MM.1S (cell line): ENCODE data around the gene METTL21C.

Source experiments
- DNase-seq: peaks from one replicate; pipeline ENCODE4 v3.0.0-alpha.2; 2015
- H2AFZ ChIP-seq: fragments of 300-600 bp; sonication (generic); 2 replicates; pipeline ENCODE4 v1.6.0; 2016; ENCODE audit warnings: antibody characterized with exemption, low read length
- H3F3A ChIP-seq: fragments of 300-600 bp; sonication (generic); 2 replicates; pipeline ENCODE4 v1.6.1; 2016; ENCODE audit warnings: mild to moderate bottlenecking, antibody characterized with exemption, low read length, moderate library complexity, mixed read lengths; ENCODE audit not compliant: insufficient read depth
- H3K27ac ChIP-seq: fragments of 300-600 bp; sonication (generic); 2 replicates; pipeline ENCODE4 v1.5.1; 2016; ENCODE audit warnings: mild to moderate bottlenecking, low read length
- H3K27me3 ChIP-seq: fragments of 300-600 bp; sonication (generic); replicated peaks from 2 replicates; pipeline ENCODE4 v1.6.0; 2016; ENCODE audit warnings: low read length; ENCODE audit not compliant: insufficient read depth
- H3K36me3 ChIP-seq: fragments of 300-600 bp; sonication (generic); replicated peaks from 2 replicates; pipeline ENCODE4 v1.6.1; 2016; ENCODE audit warnings: mild to moderate bottlenecking, low read length, mixed read lengths; ENCODE audit not compliant: insufficient read depth
- H3K4me1 ChIP-seq: fragments of 300-600 bp; sonication (generic); 2 replicates; pipeline ENCODE4 v1.6.1; 2016; ENCODE audit warnings: low read length, mixed read lengths
- H3K4me2 ChIP-seq: fragments of 300-600 bp; sonication (generic); 2 replicates; pipeline ENCODE4 v1.6.0; 2016; ENCODE audit warnings: low read depth, low read length
- H3K4me3 ChIP-seq: fragments of 300-600 bp; sonication (generic); 2 replicates; pipeline ENCODE4 v1.5.1; 2016; ENCODE audit warnings: low read length, mixed read lengths
- H3K79me2 ChIP-seq: fragments of 300-600 bp; sonication (generic); 2 replicates; pipeline ENCODE4 v1.6.1; 2016; ENCODE audit warnings: mixed run types, low read length, mixed read lengths
- H3K9ac ChIP-seq: fragments of 300-600 bp; sonication (generic); 2 replicates; pipeline ENCODE4 v1.6.1; 2016; ENCODE audit warnings: low read length, mixed read lengths
- H3K9me2 ChIP-seq: fragments of 300-600 bp; sonication (generic); replicated peaks from 2 replicates; pipeline ENCODE4 v1.6.1; 2016; ENCODE audit warnings: mild to moderate bottlenecking, low read length, mixed read lengths; ENCODE audit not compliant: insufficient read depth
- H3K9me3 ChIP-seq: fragments of 300-600 bp; sonication (generic); replicated peaks from 2 replicates; pipeline ENCODE4 v1.6.1; 2016; ENCODE audit warnings: mild to moderate bottlenecking, low read length, mixed read lengths; ENCODE audit not compliant: insufficient read depth
- H4K20me1 ChIP-seq: fragments of 300-600 bp; sonication (generic); 2 replicates; pipeline ENCODE4 v1.6.1; 2016; ENCODE audit warnings: mild to moderate bottlenecking, low read length, moderate library complexity, mixed read lengths; ENCODE audit not compliant: insufficient read depth
- EZH2 ChIP-seq: fragments of 300-600 bp; sonication (generic); optimal IDR thresholded peaks from 2 replicates; pipeline ENCODE3; 2017; ENCODE audit warnings: low read depth, mild to moderate bottlenecking, antibody characterized with exemption, low read length, mixed read lengths
- EZH2phosphoT487 ChIP-seq: fragments of 300-600 bp; sonication (generic); IDR thresholded peaks from 2 replicates; pipeline ENCODE4 v1.6.1; 2018; ENCODE audit warnings: antibody characterized with exemption, low read length
- TF ChIP-seq, protein P1 (sequence below): fragments of 300-600 bp; sonication (generic); IDR thresholded peaks from 2 replicates; pipeline ENCODE4 v1.5.1; 2016; ENCODE audit warnings: antibody characterized with exemption, low read length, mixed read lengths

The METTL21C gene

GRCh38 chr13:102703726-102704035 is 8.8 kb upstream of the METTL21C start:
- no peak for DNase-seq
- Histone ChIP-seq H3K4me2 (no peak overlapping the region), H3K9me2 (no peaks in the 10 kb centered on the region), H3K9ac (no peak overlapping the region), H3K4me1 (no peaks in the 10 kb centered on the region), H3K36me3 (no peaks in the 10 kb centered on the region), H3K9me3 (no peaks in the 10 kb centered on the region), H3K4me3 (no peak overlapping the region), H3F3A (no peaks in the 10 kb centered on the region), H3K27ac (no peak overlapping the region), H3K79me2 (no peaks in the 10 kb centered on the region), H3K27me3 (no peaks in the 10 kb centered on the region), H2AFZ (no peak overlapping the region), H4K20me1 (no peaks in the 10 kb centered on the region)
- no peak for TF ChIP-seq EZH2phosphoT487
- no peak for TF ChIP-seq EZH2
- TF ChIP-seq, protein P1, sequence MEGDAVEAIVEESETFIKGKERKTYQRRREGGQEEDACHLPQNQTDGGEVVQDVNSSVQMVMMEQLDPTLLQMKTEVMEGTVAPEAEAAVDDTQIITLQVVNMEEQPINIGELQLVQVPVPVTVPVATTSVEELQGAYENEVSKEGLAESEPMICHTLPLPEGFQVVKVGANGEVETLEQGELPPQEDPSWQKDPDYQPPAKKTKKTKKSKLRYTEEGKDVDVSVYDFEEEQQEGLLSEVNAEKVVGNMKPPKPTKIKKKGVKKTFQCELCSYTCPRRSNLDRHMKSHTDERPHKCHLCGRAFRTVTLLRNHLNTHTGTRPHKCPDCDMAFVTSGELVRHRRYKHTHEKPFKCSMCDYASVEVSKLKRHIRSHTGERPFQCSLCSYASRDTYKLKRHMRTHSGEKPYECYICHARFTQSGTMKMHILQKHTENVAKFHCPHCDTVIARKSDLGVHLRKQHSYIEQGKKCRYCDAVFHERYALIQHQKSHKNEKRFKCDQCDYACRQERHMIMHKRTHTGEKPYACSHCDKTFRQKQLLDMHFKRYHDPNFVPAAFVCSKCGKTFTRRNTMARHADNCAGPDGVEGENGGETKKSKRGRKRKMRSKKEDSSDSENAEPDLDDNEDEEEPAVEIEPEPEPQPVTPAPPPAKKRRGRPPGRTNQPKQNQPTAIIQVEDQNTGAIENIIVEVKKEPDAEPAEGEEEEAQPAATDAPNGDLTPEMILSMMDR = no peak

DNA sequence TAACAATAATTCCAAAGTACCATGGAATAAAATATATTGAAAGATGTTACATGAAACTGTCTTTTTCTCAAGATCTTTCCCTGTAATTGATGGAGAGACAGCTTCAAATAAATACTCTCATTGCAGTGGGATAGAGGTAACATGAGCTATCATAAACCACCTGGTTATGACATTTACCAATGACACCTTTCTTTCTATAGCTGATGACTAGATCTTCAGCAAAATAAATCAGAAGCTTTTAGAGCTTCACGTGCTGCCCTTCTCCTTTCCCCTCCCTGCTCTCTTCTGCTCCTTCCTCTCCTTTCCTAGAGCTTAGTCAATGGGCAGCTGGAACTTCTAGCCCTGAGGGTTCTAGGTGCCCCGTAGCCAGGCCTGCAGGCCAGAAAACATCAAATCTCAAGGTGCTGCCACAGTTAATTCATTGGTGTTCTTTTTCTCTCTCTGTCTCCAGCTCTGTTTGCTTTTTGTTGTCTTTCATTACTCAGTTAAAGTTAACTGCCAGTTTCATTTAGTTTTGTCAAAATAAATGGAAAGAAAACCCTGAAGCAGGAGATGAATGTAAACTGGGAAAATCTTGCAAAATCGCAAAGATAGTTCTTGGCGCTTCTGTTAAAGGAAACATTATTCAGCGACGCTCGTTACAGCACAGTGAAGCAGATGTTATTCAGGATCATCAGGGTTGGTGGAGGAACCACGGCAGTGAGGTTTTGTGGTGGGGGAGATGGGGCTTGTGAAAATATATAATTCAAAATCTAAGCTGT is 8.3 kb upstream of the METTL21C start:
- H3K9me3 ChIP-seq = no peaks in the 10 kb centered on the region
- no peaks in the 10 kb centered on the region for H3K27me3 ChIP-seq
- H3K79me2 ChIP-seq = no peaks in the 10 kb centered on the region
- H4K20me1 ChIP-seq = no peaks in the 10 kb centered on the region
- H3K27ac ChIP-seq = no peak overlapping the region
- TF ChIP-seq EZH2phosphoT487 (no peak), EZH2 (no peak)
- TF ChIP-seq, protein P1 = no peak
- H3K4me1 ChIP-seq = no peaks in the 10 kb centered on the region
- H3K36me3 ChIP-seq = no peaks in the 10 kb centered on the region
- H3F3A ChIP-seq = no peaks in the 10 kb centered on the region
- no peak overlapping the region for H3K4me2 ChIP-seq
- H3K4me3 ChIP-seq = no peak overlapping the region
- no peak overlapping the region for H2AFZ ChIP-seq
- no peak overlapping the region for H3K9ac ChIP-seq
- H3K9me2 ChIP-seq = no peaks in the 10 kb centered on the region
- no peak for DNase-seq

DNA sequence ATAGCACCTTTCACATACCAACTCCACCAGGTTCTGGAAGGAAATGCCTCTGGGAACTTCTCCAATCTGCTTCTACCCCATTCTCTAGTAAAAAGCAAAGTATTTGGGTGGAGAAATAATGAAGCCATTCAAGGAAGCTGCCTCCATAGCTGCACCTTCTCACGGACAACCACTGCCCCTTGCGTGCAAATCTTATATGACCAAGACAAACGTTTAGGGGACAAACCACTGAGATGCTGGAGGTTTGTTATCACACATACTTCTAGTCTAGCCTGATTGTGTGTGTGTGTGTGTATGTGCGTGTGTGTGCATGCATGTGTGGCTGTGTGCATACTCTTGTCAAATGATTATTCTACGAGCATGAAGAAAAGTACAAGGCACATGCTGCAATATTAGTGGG is 6.5 kb upstream of the METTL21C start:
- Histone ChIP-seq H3K36me3 (no peaks in the 10 kb centered on the region), H3K4me3 (no peak overlapping the region), H3K9me3 (no peaks in the 10 kb centered on the region), H2AFZ (no peak overlapping the region), H3K9me2 (no peaks in the 10 kb centered on the region), H3K4me1 (no peaks in the 10 kb centered on the region), H4K20me1 (no peaks in the 10 kb centered on the region), H3K9ac (no peak overlapping the region), H3K27ac (no peak overlapping the region), H3F3A (no peaks in the 10 kb centered on the region), H3K27me3 (no peaks in the 10 kb centered on the region), H3K79me2 (no peaks in the 10 kb centered on the region), H3K4me2 (no peak overlapping the region)
- DNase-seq = no peak
- TF ChIP-seq, protein P1 = no peak
- no peak for TF ChIP-seq EZH2
- no peak for TF ChIP-seq EZH2phosphoT487
